ENCODE measurements around the gene KCNH5.

DNA sequence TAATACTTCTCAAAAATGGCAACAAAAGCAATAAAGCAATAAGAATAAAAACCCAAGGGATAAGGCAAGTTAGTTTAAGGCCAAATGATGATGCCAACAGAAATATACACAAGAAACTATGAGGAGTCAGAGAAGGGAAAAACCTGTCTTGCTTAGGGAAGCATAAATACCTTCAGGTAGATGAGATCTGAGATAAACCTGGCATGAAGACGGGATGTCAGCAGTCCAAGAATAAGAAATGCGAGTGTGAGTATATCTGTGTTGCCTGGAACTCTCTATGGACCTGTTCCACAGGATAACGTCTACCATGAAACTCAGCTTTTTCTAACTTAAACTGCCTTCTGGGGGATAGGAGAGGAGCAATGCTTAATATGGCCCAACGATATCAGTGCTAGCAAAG, 30.6 kb downstream of the KCNH5 start:
- TF ChIP-seq, protein P1, sequence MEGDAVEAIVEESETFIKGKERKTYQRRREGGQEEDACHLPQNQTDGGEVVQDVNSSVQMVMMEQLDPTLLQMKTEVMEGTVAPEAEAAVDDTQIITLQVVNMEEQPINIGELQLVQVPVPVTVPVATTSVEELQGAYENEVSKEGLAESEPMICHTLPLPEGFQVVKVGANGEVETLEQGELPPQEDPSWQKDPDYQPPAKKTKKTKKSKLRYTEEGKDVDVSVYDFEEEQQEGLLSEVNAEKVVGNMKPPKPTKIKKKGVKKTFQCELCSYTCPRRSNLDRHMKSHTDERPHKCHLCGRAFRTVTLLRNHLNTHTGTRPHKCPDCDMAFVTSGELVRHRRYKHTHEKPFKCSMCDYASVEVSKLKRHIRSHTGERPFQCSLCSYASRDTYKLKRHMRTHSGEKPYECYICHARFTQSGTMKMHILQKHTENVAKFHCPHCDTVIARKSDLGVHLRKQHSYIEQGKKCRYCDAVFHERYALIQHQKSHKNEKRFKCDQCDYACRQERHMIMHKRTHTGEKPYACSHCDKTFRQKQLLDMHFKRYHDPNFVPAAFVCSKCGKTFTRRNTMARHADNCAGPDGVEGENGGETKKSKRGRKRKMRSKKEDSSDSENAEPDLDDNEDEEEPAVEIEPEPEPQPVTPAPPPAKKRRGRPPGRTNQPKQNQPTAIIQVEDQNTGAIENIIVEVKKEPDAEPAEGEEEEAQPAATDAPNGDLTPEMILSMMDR (IDR thresholded peaks at IDR 0.05) = no peak
- no peak for TF ChIP-seq POLR2A (IDR thresholded peaks at IDR 0.05; ENCODE audit: low read length)
- no peak for TF ChIP-seq HOXB13 (CRISPR knock-in tag; IDR thresholded peaks at IDR 0.05; ENCODE audit: low read depth)
- TF ChIP-seq, protein P2, sequence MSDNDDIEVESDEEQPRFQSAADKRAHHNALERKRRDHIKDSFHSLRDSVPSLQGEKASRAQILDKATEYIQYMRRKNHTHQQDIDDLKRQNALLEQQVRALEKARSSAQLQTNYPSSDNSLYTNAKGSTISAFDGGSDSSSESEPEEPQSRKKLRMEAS (IDR thresholded peaks at IDR 0.05) = no peak
- no peak for TF ChIP-seq GATA3 (IDR thresholded peaks at IDR 0.05; ENCODE audit: borderline replicate concordance)
- TF ChIP-seq CEBPB (IDR thresholded peaks at IDR 0.05) = no peak
- no peak for TF ChIP-seq JUNB (IDR thresholded peaks at IDR 0.05)
- no peak for TF ChIP-seq MAFK (IDR thresholded peaks at IDR 0.05; ENCODE audit: partially characterized antibody)
- TF ChIP-seq ZFP36 (IDR thresholded peaks at IDR 0.05; ENCODE audit: borderline replicate concordance, partially characterized antibody) = no peak
- no peak for TF ChIP-seq RFX5 (IDR thresholded peaks at IDR 0.05)
- TF ChIP-seq CHD4 (IDR thresholded peaks at IDR 0.05; ENCODE audit: borderline replicate concordance) = no peak
- TF ChIP-seq RAD21 (conservative IDR thresholded peaks at IDR 0.05 in 1 of 2, IDR thresholded peaks at IDR 0.05 in 1 of 2) = no peak
- TF ChIP-seq PHF8 (IDR thresholded peaks at IDR 0.05; ENCODE audit: borderline replicate concordance, low read depth) = no peak

Data from A549 (cell line).